DOHH2 (cell line): ENCODE results near the gene NCKIPSD.
"Not testable (repeated sequence)": the region's sequence is repeated elsewhere in the genome, so short reads cannot be mapped to it uniquely, and the experiment has no call there.

ENCODE experiments used
- EZH2phosphoT487 ChIP-seq: fragments of 200-600 bp; sonication (generic); IDR thresholded peaks from 2 replicates; pipeline ENCODE4 v1.6.1; 2017; ENCODE audit warnings: borderline replicate concordance, mild to moderate bottlenecking, antibody characterized with exemption, low read length, moderate library complexity, mixed read lengths
- TF ChIP-seq, protein P1 (sequence below): fragments of 200-600 bp; sonication (generic); IDR thresholded peaks from one replicate; pipeline ENCODE4 v1.5.1; 2014; ENCODE audit warnings: antibody characterized with exemption, mild to moderate bottlenecking, low read depth, low read length; ENCODE audit not compliant: poor library complexity, severe bottlenecking

DNA sequence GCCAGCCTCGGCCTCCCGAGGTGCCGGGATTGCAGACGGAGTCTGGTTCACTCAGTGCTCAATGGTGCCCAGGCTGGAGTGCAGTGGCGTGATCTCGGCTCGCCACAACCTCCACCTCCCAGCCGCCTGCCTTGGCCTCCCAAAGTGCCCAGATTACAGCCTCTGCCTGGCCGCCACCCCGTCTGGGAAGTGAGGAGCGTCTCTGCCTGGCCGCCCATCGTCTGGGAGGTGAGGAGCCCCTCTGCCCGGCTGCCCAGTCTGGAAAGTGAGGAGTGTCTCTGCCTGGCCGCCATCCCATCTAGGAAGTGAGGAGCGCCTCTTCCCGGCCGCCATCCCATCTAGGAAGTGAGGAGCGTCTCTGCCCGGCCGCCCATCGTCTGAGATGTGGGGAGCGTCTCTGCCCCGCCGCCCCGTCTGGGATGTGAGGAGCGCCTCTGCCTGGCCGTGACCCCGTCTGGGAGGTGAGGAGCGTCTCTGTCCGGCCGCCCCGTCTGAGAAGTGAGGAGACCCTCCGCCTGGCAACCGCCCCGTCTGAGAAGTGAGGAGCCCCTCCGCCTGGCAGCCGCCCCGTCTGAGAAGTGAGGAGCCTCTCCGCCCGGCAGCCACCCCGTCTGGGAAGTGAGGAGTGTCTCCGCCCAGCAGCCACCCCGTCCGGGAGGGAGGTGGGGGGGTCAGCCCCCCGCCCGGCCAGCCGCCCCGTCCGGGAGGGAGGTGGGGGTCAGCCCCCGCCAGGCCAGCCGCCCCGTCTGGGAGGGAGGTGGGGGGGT is 48.2 kb upstream of the NCKIPSD start:
- TF ChIP-seq, protein P1, sequence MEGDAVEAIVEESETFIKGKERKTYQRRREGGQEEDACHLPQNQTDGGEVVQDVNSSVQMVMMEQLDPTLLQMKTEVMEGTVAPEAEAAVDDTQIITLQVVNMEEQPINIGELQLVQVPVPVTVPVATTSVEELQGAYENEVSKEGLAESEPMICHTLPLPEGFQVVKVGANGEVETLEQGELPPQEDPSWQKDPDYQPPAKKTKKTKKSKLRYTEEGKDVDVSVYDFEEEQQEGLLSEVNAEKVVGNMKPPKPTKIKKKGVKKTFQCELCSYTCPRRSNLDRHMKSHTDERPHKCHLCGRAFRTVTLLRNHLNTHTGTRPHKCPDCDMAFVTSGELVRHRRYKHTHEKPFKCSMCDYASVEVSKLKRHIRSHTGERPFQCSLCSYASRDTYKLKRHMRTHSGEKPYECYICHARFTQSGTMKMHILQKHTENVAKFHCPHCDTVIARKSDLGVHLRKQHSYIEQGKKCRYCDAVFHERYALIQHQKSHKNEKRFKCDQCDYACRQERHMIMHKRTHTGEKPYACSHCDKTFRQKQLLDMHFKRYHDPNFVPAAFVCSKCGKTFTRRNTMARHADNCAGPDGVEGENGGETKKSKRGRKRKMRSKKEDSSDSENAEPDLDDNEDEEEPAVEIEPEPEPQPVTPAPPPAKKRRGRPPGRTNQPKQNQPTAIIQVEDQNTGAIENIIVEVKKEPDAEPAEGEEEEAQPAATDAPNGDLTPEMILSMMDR = not testable (repeated sequence)
- TF ChIP-seq EZH2phosphoT487 = not testable (repeated sequence)
